ENCODE results near the gene ZYX. TPM values are rescaled to one million over a fixed set of nuclear protein-coding genes. Genes with fewer than 3 reads are reported as not detected.
A peak's percentile ranks its signal among the peaks of the same experiment; 100 is the strongest.

Gene ZYX
- total RNA-seq, 1 experiment from 2014 or later, result 237 TPM

GRCh38 chr7:143397710-143398530 is 16.8 kb downstream of the ZYX start:
- H3K18ac ChIP-seq (ENCODE audit: insufficient read length, low read depth, low read length), result no peak overlapping the region
- WGBS (ENCODE audit: extremely low coverage, insufficient read length, low lambda C conversion rate), result no CpG with 5 or more reads among the region's 16 CpGs
- no peak overlapping the region for H4K91ac ChIP-seq (ENCODE audit: insufficient read length, low read depth, low read length)
- H3K9me3 Mint-ChIP-seq, result no peaks in the 10 kb centered on the region
- peaks cover 66 to 93% (median 92%) of the 10 kb centered on the region in 3 experiments for H3K36me3 Mint-ChIP-seq (ENCODE audit: insufficient read depth in 1 of 3, low read depth in 3 of 3)
- peaks cover 2% of the 10 kb centered on the region; the same call in 1 of the 2 replicates for H3K27me3 Mint-ChIP-seq (ENCODE audit: low read depth)
- H3K23ac ChIP-seq (ENCODE audit: insufficient read length, low read depth, low read length), result no peak overlapping the region
- no peaks in the 10 kb centered on the region for H3K27me3 ChIP-seq (ENCODE audit: insufficient read depth, low read length)
- H3K4me1 ChIP-seq (ENCODE audit: insufficient read depth, low read length), result no peaks in the 10 kb centered on the region
- peak overlapping the region in 2 of 3 experiments; percentile 6 to 39; a peak in 2 of 7 replicates for H3K27ac Mint-ChIP-seq
- H3K23me2 ChIP-seq (ENCODE audit: insufficient read length, low read depth, low read length, poor library complexity, severe bottlenecking), result no peaks in the 10 kb centered on the region
- H3T11ph ChIP-seq (ENCODE audit: low read length), result no peak overlapping the region
- H2AK5ac ChIP-seq (ENCODE audit: insufficient read length, low read length), result no peak overlapping the region
- H3K27ac ChIP-seq (ENCODE audit: insufficient read length, low read depth, low read length), result no peak overlapping the region
- H2BK20ac ChIP-seq (ENCODE audit: low read depth, low read length, poor library complexity, severe bottlenecking), result no peak overlapping the region
- H2BK12ac ChIP-seq (ENCODE audit: insufficient read length, low read depth, low read length), result no peak overlapping the region
- TF ChIP-seq CTCF (conservative IDR thresholded peaks at IDR 0.05), result no peak
- H3K4me3 Mint-ChIP-seq, result no peak overlapping the region
- H3K79me2 ChIP-seq (ENCODE audit: insufficient read depth, low read length), result 0 out of 2 replicates have a peak, but pooled peaks cover 3% of the 10 kb centered on the region
- no peak overlapping the region for H3K4me2 ChIP-seq (ENCODE audit: insufficient read depth, insufficient read length, low read length)
- no peak overlapping the region for H2BK15ac ChIP-seq (ENCODE audit: low read depth, low read length)
- DNase-seq, result no peak
- no peak overlapping the region for H3K9ac ChIP-seq (ENCODE audit: extremely low read depth, insufficient read length, low read length)
- no peaks in the 10 kb centered on the region for H4K20me1 ChIP-seq (ENCODE audit: control insufficient read depth, insufficient read depth, insufficient read length)
- H3K14ac ChIP-seq (ENCODE audit: insufficient read depth, low read length), result no peak overlapping the region
- H2AFZ ChIP-seq (ENCODE audit: low read length), result no peak overlapping the region
- no peak overlapping the region for H4K5ac ChIP-seq (ENCODE audit: insufficient read length, low read depth, low read length)
- H3K4ac ChIP-seq (ENCODE audit: low read depth, low read length), result no peak overlapping the region
- no peak overlapping the region for H2BK5ac ChIP-seq (ENCODE audit: insufficient read length, low read length)
- H3K79me1 ChIP-seq (ENCODE audit: insufficient read depth, low read depth, low read length, poor library complexity, severe bottlenecking), result no peaks in the 10 kb centered on the region
- no peaks in the 10 kb centered on the region for H3K9me3 ChIP-seq (ENCODE audit: control insufficient read depth, low read depth, low read length)
- H2BK120ac ChIP-seq (ENCODE audit: low read depth, low read length, poor library complexity, severe bottlenecking), result no peak overlapping the region
- no peak overlapping the region for H4K8ac ChIP-seq (replicated peaks; ENCODE audit: insufficient read length, low read depth, low read length)
- H3K4me1 Mint-ChIP-seq, result no peaks in the 10 kb centered on the region
- no peak overlapping the region for H3K56ac ChIP-seq (ENCODE audit: insufficient read length, low read depth, low read length)
